Measurements from ENCODE around the gene UBE2D2.

The UBE2D2 gene

DNA sequence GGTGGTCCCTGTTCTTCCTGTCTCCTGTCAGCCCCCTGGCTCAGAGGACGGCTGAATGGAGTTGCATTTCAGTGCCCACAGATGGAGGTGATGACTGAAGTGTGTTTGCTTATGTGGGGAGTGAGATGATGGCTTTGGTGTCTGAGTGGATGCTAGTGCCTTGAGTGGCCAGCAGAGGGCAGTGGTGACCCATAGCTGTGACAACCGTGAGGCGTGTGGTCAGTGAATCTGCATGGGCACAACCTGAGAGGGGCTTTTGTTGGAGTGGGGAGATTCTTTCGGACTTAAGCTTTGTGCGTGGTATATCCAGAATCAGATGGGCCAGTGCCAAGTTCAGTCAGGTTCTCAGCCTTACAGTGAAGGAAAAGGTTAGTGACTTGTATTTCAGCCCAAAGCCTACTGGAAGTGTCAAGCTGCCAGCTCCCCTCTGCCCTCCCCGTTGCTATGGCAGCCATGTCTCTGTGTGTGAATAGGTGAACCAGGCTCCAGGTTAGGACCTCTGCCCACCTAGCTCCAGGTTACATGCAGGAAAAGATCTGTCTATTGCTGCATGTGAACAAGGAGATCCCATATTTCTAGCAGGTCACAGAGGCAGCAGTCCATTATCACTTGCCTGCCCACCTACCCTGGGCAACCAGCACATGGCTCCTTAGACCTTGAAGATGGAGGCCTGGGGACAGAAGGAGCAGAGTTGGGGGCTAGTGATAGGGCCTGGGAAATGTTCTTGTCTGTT lies 72.3 kb downstream of the UBE2D2 start:
- no peak overlapping the region for H3K4me3 ChIP-seq (ENCODE audit: low read length)
- TF ChIP-seq, protein P1, sequence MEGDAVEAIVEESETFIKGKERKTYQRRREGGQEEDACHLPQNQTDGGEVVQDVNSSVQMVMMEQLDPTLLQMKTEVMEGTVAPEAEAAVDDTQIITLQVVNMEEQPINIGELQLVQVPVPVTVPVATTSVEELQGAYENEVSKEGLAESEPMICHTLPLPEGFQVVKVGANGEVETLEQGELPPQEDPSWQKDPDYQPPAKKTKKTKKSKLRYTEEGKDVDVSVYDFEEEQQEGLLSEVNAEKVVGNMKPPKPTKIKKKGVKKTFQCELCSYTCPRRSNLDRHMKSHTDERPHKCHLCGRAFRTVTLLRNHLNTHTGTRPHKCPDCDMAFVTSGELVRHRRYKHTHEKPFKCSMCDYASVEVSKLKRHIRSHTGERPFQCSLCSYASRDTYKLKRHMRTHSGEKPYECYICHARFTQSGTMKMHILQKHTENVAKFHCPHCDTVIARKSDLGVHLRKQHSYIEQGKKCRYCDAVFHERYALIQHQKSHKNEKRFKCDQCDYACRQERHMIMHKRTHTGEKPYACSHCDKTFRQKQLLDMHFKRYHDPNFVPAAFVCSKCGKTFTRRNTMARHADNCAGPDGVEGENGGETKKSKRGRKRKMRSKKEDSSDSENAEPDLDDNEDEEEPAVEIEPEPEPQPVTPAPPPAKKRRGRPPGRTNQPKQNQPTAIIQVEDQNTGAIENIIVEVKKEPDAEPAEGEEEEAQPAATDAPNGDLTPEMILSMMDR (conservative IDR thresholded peaks at IDR 0.05; ENCODE audit: low read length), result peak; percentile 100
- peak; percentile 67 for DNase-seq (ENCODE audit: low read depth)

DNA sequence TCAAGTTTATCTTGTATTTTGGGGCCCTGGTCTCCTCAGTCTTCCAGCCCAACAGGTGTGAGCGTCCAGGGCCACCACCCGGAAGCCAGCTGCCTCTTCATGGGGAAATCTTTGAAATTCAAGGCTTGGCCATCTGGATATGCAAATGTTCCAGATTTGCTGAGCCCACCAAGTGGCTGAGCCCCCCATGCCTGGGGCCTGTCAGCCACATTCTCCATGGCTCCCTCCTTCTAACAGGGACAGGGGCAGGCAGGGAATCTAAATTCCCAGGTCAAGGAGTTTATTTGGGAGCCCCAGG lies 72.8 kb downstream of the UBE2D2 start:
- TF ChIP-seq, protein P1 (conservative IDR thresholded peaks at IDR 0.05; ENCODE audit: low read length), result no peak
- no peak for DNase-seq (ENCODE audit: low read depth)
- H3K4me3 ChIP-seq (ENCODE audit: low read length), result no peak overlapping the region

DNA sequence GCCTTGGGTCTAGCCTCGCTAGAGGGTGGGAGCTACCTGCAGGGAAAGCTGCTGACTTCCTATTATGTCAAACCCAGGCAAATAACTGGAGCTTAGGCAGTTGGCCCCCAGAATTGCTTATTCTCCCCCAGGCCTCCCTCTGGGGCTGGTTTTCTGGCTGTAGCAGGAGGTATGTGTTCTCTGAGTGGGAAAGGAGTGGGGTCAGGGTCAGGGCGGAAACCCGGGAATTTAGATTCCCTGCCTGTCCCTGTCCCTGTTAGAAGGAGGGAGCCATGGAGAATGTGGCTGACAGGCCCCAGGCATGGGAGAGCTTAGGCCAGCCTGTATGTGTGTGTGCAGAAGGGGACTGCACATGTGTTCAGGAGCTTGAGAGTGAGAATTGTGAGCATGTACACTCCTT lies 73.4 kb downstream of the UBE2D2 start:
- TF ChIP-seq, protein P1 (conservative IDR thresholded peaks at IDR 0.05; ENCODE audit: low read length), result no peak
- H3K4me3 ChIP-seq (ENCODE audit: low read length), result no peak overlapping the region
- DNase-seq (ENCODE audit: low read depth), result no peak

DNA sequence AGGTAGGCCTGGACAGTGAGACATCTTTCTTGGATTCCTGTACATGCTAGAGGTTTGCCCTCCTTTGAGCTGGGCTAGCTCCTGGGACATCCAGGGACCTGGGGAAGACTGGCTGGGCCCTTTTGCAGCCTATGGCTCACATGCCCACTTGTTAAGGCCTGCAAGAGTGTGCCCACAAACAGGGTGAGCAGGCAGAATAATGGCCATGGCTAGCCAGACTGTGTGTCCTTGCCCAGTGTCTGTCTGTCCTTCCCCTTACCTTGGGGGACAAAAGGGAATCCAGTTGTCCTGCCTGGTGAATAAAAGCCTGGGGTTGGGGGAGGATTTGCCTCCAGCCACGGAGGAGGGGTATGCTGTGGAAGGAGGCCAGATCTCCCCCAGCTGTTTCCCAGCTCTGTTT lies 74.1 kb downstream of the UBE2D2 start:
- DNase-seq (ENCODE audit: low read depth), result no peak
- TF ChIP-seq, protein P1 (conservative IDR thresholded peaks at IDR 0.05; ENCODE audit: low read length), result no peak
- no peak overlapping the region for H3K4me3 ChIP-seq (ENCODE audit: low read length)

DNA sequence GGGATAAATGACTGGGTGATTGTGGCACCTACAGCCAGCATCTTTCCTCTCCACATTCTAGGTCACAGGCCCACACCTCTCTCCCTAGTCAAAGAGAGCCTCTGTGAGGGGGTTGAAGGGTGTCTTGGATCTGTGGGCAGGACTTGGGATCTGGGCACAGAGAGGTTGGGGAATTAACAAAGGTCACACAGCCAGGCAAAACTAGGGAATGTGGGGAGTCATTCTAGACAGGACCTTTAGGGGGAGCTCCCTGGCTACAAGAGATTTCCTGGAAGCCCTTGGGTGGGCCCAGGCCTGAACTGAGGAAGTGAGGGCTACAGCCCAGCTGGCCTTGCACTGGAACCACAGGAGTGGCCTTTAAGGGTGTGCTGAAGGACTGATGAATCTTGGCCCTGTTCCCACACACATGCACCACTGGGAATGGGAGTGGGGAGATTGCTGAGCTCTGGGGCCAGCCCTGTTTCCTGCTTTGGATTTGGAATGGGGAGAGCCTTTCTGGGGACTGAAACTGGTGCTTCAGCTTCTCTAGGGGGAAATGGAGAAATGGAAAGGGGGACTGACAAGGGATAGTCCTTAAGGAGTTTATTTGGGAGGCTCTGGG lies 74.6 kb downstream of the UBE2D2 start:
- TF ChIP-seq, protein P1 (conservative IDR thresholded peaks at IDR 0.05; ENCODE audit: low read length), result peak; percentile 84
- DNase-seq (ENCODE audit: low read depth), result peak; percentile 98
- H3K4me3 ChIP-seq (ENCODE audit: low read length), result no peak overlapping the region

DNA sequence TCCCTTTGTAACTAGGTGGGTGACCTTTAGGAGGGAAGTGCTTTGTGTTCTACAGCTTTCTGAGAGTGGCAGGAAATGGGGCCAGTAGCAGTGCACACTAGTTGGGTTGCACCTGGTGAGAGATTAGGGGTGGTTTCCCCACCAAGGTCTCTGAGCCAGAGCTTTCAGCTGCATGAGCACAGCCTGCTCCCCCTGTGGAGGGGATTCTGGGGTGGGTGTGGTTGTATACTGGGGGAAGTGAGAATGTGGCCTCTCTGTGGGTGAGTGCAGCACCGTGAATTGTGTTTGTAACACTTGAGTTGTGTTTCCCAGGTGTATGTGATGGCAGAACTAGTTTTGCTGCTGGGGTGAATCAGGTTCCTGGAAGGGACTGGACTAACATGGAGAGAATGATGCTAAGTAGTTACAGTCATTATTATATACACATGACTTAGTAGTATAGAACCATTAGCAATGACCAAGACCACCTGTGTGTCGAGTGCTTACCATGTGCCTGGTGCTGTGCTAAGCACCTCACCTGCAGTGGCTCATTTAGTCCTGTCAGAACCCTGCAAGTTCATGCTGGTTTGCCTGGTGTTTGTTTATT lies 75.2 kb downstream of the UBE2D2 start:
- H3K4me3 ChIP-seq (ENCODE audit: low read length), result no peak overlapping the region
- TF ChIP-seq, protein P1 (conservative IDR thresholded peaks at IDR 0.05; ENCODE audit: low read length), result no peak
- DNase-seq (ENCODE audit: low read depth), result no peak

DNA sequence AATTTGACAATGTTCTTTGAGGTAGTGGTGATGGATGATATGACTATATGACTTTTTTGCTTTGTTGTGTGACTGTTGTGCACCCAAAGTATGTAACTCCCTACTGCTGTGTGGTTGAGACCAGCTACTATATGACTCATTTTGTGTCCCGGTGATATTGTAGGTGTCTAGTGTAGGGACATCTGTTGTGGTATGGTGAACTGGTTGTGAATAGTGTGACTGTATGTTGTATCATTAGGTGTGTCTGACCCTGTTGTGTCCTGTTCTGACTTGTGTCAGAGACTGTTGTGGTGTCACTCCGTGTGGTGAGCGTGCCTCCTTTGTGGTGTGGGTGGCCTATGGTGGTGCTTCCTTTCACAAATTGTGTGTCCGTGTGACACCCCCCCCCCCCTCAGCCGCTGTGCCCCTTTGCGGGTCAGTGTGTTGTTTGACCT lies 75.9 kb downstream of the UBE2D2 start:
- DNase-seq (ENCODE audit: low read depth), result peak; percentile 51
- H3K4me3 ChIP-seq (ENCODE audit: low read length), result peak overlapping the region; percentile 59

More for the DNA sequence above, 75.9 kb downstream of the UBE2D2 start:
- TF ChIP-seq, protein P1 (conservative IDR thresholded peaks at IDR 0.05; ENCODE audit: low read length), result no peak
